ENCODE data around the gene FGF14.

Gene FGF14

DNA sequence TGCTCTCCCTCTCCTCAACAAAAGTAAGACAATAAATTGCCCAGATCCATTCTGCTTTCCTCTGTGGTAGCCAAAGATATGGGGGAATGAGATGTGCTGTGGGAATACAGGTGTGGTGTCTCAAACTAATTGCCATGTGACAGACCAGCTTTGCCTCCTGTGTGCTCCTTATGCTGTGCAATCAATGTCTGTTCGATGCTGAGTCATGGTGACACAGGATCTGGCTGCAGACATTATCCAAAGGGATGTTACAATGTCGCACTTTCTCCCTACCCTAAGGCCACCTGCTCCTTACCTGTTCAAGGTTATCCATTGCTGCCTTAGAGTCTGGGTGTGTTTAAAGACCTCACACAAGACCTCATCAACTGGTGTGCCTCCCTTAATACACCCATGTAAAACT, 32.5 kb downstream of the FGF14 start:
- H3K9me3 ChIP-seq (replicated peaks in 1 of 2; ENCODE audit: control insufficient read depth in 2 of 2, insufficient read depth in 1 of 2, low read depth in 1 of 2, low read length in 2 of 2): no peaks in the 10 kb centered on the region
- H3K27ac ChIP-seq (replicated peaks; ENCODE audit: low read length): no peak overlapping the region
- H3K4me1 ChIP-seq (ENCODE audit: control insufficient read depth in 2 of 2, insufficient read depth in 1 of 2, low read depth in 1 of 2, low read length in 2 of 2): no peaks in the 10 kb centered on the region
- H3K36me3 ChIP-seq (replicated peaks in 1 of 2; ENCODE audit: control insufficient read depth in 2 of 2, insufficient read depth in 2 of 2, low read length in 2 of 2): no peaks in the 10 kb centered on the region
- H3K4me2 ChIP-seq (ENCODE audit: insufficient read depth, low read length, poor library complexity, severe bottlenecking): no peak overlapping the region
- no peak overlapping the region for H3K14ac ChIP-seq (ENCODE audit: low read length)
- no peaks in the 10 kb centered on the region for H3K27me3 ChIP-seq (ENCODE audit: control insufficient read depth in 3 of 3, insufficient read depth in 3 of 3, low read depth in 1 of 3, low read length in 3 of 3)
- H2BK12ac ChIP-seq (ENCODE audit: low read length): no peak overlapping the region
- no peak overlapping the region for H3K9ac ChIP-seq (ENCODE audit: low read depth, low read length, poor library complexity)
- no peak overlapping the region for H4K91ac ChIP-seq (ENCODE audit: low read depth, low read length, poor library complexity)
- H3K4me3 ChIP-seq (ENCODE audit: low read length in 2 of 2): no peak overlapping the region
- no peak overlapping the region for H3K4ac ChIP-seq (ENCODE audit: low read length)
- no CpG with 5 or more reads among the region's 2 CpGs for WGBS, 2 donors (ENCODE audit: extremely low coverage in 2 of 2, insufficient read length in 2 of 2, insufficient replicate concordance in 1 of 2)
- no peak overlapping the region for H2AK5ac ChIP-seq (ENCODE audit: low read depth, low read length)
- H2BK15ac ChIP-seq (ENCODE audit: low read length): no peak overlapping the region
- no peak overlapping the region for H2BK120ac ChIP-seq (ENCODE audit: low read depth, low read length)
- no peak for DNase-seq (ENCODE audit: low spot score)
- H3K79me1 ChIP-seq (ENCODE audit: low read depth, low read length): no peaks in the 10 kb centered on the region
- no peak overlapping the region for H2BK5ac ChIP-seq (ENCODE audit: low read length)
- no peak overlapping the region for H4K8ac ChIP-seq (ENCODE audit: low read depth, low read length)
- H2AFZ ChIP-seq (ENCODE audit: low read length): no peak overlapping the region
- no peak overlapping the region for H3K23ac ChIP-seq (ENCODE audit: low read depth, low read length, poor library complexity)
- no peak overlapping the region for H3K18ac ChIP-seq (ENCODE audit: low read length)

DNA sequence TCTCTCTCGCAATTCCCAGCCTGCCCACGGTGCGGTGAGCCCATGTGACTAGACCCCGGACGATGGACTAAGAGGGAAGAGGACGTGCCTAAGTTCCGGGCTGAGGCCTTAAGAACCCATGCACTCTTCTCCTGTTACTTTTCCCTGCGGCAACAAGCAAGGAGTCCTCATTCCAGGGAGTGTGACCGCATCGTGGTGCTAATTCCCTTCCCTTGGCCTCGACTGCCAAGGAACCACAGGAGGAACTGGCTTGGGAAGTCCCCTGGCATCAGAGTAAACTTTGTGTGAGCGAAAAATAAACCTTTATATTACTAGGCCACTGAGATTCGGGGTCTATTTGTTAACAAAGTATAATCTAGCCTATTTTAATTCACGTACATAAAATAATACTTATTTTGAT, 34.0 kb downstream of the FGF14 start:
- no peak overlapping the region for H3K14ac ChIP-seq (ENCODE audit: low read length)
- H3K4me1 ChIP-seq (ENCODE audit: control insufficient read depth in 2 of 2, insufficient read depth in 1 of 2, low read depth in 1 of 2, low read length in 2 of 2): no peaks in the 10 kb centered on the region
- no peaks in the 10 kb centered on the region for H3K9me3 ChIP-seq (replicated peaks in 1 of 2; ENCODE audit: control insufficient read depth in 2 of 2, insufficient read depth in 1 of 2, low read depth in 1 of 2, low read length in 2 of 2)
- H4K91ac ChIP-seq (ENCODE audit: low read depth, low read length, poor library complexity): no peak overlapping the region
- no peak overlapping the region for H4K8ac ChIP-seq (ENCODE audit: low read depth, low read length)
- no peak overlapping the region for H3K4me2 ChIP-seq (ENCODE audit: insufficient read depth, low read length, poor library complexity, severe bottlenecking)
- no peak overlapping the region for H2BK5ac ChIP-seq (ENCODE audit: low read length)
- H3K4ac ChIP-seq (ENCODE audit: low read length): no peak overlapping the region
- peak overlapping the region; percentile 41 for H3K18ac ChIP-seq (ENCODE audit: low read length)
- no peak overlapping the region for H3K27ac ChIP-seq (replicated peaks; ENCODE audit: low read length)
- no peak overlapping the region for H2BK120ac ChIP-seq (ENCODE audit: low read depth, low read length)
- no peak overlapping the region for H3K4me3 ChIP-seq (ENCODE audit: low read length in 2 of 2)
- no peak for DNase-seq (ENCODE audit: low spot score)
- H2BK12ac ChIP-seq (ENCODE audit: low read length): no peak overlapping the region
- no peak overlapping the region for H2AFZ ChIP-seq (ENCODE audit: low read length)
- no peak overlapping the region for H3K23ac ChIP-seq (ENCODE audit: low read depth, low read length, poor library complexity)
- H3K36me3 ChIP-seq (replicated peaks in 1 of 2; ENCODE audit: control insufficient read depth in 2 of 2, insufficient read depth in 2 of 2, low read length in 2 of 2): no peaks in the 10 kb centered on the region
- no peak overlapping the region for H2BK15ac ChIP-seq (ENCODE audit: low read length)
- no CpG with 5 or more reads among the region's 14 CpGs for WGBS, 2 donors (ENCODE audit: extremely low coverage in 2 of 2, insufficient read length in 2 of 2, insufficient replicate concordance in 1 of 2)
- H3K79me1 ChIP-seq (ENCODE audit: low read depth, low read length): no peaks in the 10 kb centered on the region
- no peak overlapping the region for H3K9ac ChIP-seq (ENCODE audit: low read depth, low read length, poor library complexity)
- H3K27me3 ChIP-seq (ENCODE audit: control insufficient read depth in 3 of 3, insufficient read depth in 3 of 3, low read depth in 1 of 3, low read length in 3 of 3): no peaks in the 10 kb centered on the region
- H2AK5ac ChIP-seq (ENCODE audit: low read depth, low read length): no peak overlapping the region

DNA sequence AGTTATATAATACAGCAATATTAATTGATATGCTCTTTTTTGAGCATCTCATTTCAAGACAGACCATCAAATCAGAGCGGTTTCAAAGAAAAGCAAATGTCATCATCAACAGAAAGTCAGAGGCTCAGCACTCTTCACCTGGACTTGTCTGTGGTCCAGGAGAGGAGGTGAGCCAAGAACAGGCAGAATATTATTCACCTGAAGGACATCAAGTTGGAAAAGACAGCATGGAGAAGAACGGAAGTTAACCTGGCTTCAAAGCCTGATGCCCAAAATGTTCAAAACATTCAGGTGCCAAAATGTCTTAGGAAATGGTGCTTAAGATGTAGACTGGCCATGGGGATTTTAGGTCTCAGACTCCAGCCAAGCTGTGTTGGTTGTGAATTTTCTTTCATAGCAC, 40.7 kb downstream of the FGF14 start:
- Histone ChIP-seq H3K4me2 (ENCODE audit: insufficient read depth, low read length, poor library complexity, severe bottlenecking) (no peak overlapping the region), H3K23ac (ENCODE audit: low read depth, low read length, poor library complexity) (no peak overlapping the region), H3K9me3 (replicated peaks in 1 of 2; ENCODE audit: control insufficient read depth in 2 of 2, insufficient read depth in 1 of 2, low read depth in 1 of 2, low read length in 2 of 2) (no peaks in the 10 kb centered on the region), H2AFZ (ENCODE audit: low read length) (no peak overlapping the region), H2BK12ac (ENCODE audit: low read length) (no peak overlapping the region), H3K27ac (replicated peaks; ENCODE audit: low read length) (no peak overlapping the region), H2BK15ac (ENCODE audit: low read length) (no peak overlapping the region), H3K14ac (ENCODE audit: low read length) (no peak overlapping the region), H2BK5ac (ENCODE audit: low read length) (no peak overlapping the region), H3K9ac (ENCODE audit: low read depth, low read length, poor library complexity) (no peak overlapping the region), H3K4ac (ENCODE audit: low read length) (no peak overlapping the region), H4K91ac (ENCODE audit: low read depth, low read length, poor library complexity) (no peak overlapping the region), H4K8ac (ENCODE audit: low read depth, low read length) (no peak overlapping the region), H3K36me3 (replicated peaks in 1 of 2; ENCODE audit: control insufficient read depth in 2 of 2, insufficient read depth in 2 of 2, low read length in 2 of 2) (no peaks in the 10 kb centered on the region), H3K27me3 (ENCODE audit: control insufficient read depth in 3 of 3, insufficient read depth in 3 of 3, low read depth in 1 of 3, low read length in 3 of 3) (no peaks in the 10 kb centered on the region), H3K4me1 (ENCODE audit: control insufficient read depth in 2 of 2, insufficient read depth in 1 of 2, low read depth in 1 of 2, low read length in 2 of 2) (no peaks in the 10 kb centered on the region), H2AK5ac (ENCODE audit: low read depth, low read length) (no peak overlapping the region), H3K18ac (ENCODE audit: low read length) (no peak overlapping the region), H2BK120ac (ENCODE audit: low read depth, low read length) (no peak overlapping the region), H3K79me1 (ENCODE audit: low read depth, low read length) (no peaks in the 10 kb centered on the region), H3K4me3 (ENCODE audit: low read length in 2 of 2) (no peak overlapping the region)
- DNase-seq (ENCODE audit: low spot score): no peak
- WGBS, 2 donors (ENCODE audit: extremely low coverage in 2 of 2, insufficient read length in 2 of 2, insufficient replicate concordance in 1 of 2): no CpG with 5 or more reads among the region's 2 CpGs

DNA sequence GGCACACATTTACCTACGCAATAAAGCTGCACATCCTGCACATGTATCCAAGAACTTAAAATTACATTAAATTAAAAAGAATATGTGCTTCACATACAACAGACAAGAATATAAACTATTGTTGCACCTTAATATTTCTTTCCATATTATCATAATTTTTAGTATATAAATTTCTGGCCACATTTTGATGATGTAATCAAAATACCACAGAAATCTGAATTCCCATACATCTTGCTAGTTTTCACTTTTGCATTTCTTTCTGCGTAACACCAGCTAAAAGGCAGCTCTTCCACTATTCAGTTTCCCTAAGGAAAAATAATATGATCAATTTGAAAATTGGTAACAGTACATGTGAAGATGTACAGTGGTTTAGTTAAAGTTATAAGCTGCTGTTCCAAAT, 42.6 kb downstream of the FGF14 start:
- no peak overlapping the region for H2AK5ac ChIP-seq (ENCODE audit: low read depth, low read length)
- no CpG with 5 or more reads among the region's 2 CpGs for WGBS, 2 donors (ENCODE audit: extremely low coverage in 2 of 2, insufficient read length in 2 of 2, insufficient replicate concordance in 1 of 2)
- H2BK120ac ChIP-seq (ENCODE audit: low read depth, low read length): no peak overlapping the region
- no peaks in the 10 kb centered on the region for H3K36me3 ChIP-seq (replicated peaks in 1 of 2; ENCODE audit: control insufficient read depth in 2 of 2, insufficient read depth in 2 of 2, low read length in 2 of 2)
- H4K91ac ChIP-seq (ENCODE audit: low read depth, low read length, poor library complexity): no peak overlapping the region
- no peak overlapping the region for H2AFZ ChIP-seq (ENCODE audit: low read length)
- H3K4ac ChIP-seq (ENCODE audit: low read length): no peak overlapping the region
- no peak overlapping the region for H3K14ac ChIP-seq (ENCODE audit: low read length)
- no peak overlapping the region for H3K4me3 ChIP-seq (ENCODE audit: low read length in 2 of 2)
- no peak overlapping the region for H2BK15ac ChIP-seq (ENCODE audit: low read length)
- no peak overlapping the region for H3K23ac ChIP-seq (ENCODE audit: low read depth, low read length, poor library complexity)
- no peaks in the 10 kb centered on the region for H3K27me3 ChIP-seq (ENCODE audit: control insufficient read depth in 3 of 3, insufficient read depth in 3 of 3, low read depth in 1 of 3, low read length in 3 of 3)
- H3K4me2 ChIP-seq (ENCODE audit: insufficient read depth, low read length, poor library complexity, severe bottlenecking): no peak overlapping the region
- no peak overlapping the region for H2BK5ac ChIP-seq (ENCODE audit: low read length)
- H3K79me1 ChIP-seq (ENCODE audit: low read depth, low read length): no peaks in the 10 kb centered on the region
- H3K4me1 ChIP-seq (ENCODE audit: control insufficient read depth in 2 of 2, insufficient read depth in 1 of 2, low read depth in 1 of 2, low read length in 2 of 2): no peaks in the 10 kb centered on the region
- H3K27ac ChIP-seq (replicated peaks; ENCODE audit: low read length): no peak overlapping the region
- no peaks in the 10 kb centered on the region for H3K9me3 ChIP-seq (replicated peaks in 1 of 2; ENCODE audit: control insufficient read depth in 2 of 2, insufficient read depth in 1 of 2, low read depth in 1 of 2, low read length in 2 of 2)
- no peak overlapping the region for H3K9ac ChIP-seq (ENCODE audit: low read depth, low read length, poor library complexity)
- no peak overlapping the region for H3K18ac ChIP-seq (ENCODE audit: low read length)
- no peak for DNase-seq (ENCODE audit: low spot score)
- no peak overlapping the region for H2BK12ac ChIP-seq (ENCODE audit: low read length)
- H4K8ac ChIP-seq (ENCODE audit: low read depth, low read length): no peak overlapping the region

Measured in neuronal stem cell (in vitro differentiated cells).